Fibroblast of skin of right biceps (primary cell): ENCODE results near the gene MSANTD1.

Experiments
- DNase-seq: peaks from one replicate; pipeline ENCODE4 v3.0.0-alpha.2; 2013

MSANTD1 gene

GRCh38 chr4:3250438-3250955 is 1.5 kb downstream of the MSANTD1 start:
- DNase-seq: no peak

GRCh38 chr4:3250956-3251690 is 2.2 kb downstream of the MSANTD1 start:
- peak; percentile 29 for DNase-seq

- no peak for DNase-seq
Observed at GRCh38 chr4:3251691-3252479, 2.9 kb downstream of the MSANTD1 start.

- DNase-seq: no peak
Observed at GRCh38 chr4:3252480-3252828, 3.5 kb downstream of the MSANTD1 start.

GRCh38 chr4:3252831-3253641 is 4.1 kb downstream of the MSANTD1 start:
- DNase-seq: no peak

- DNase-seq: no peak
Observed at GRCh38 chr4:3253808-3254207, 4.8 kb downstream of the MSANTD1 start.

- no peak for DNase-seq
Observed at GRCh38 chr4:3254302-3255131, 5.6 kb downstream of the MSANTD1 start.

- no peak for DNase-seq
Observed at GRCh38 chr4:3255611-3256186, 6.7 kb downstream of the MSANTD1 start.

GRCh38 chr4:3256230-3257102 is 7.5 kb downstream of the MSANTD1 start:
- DNase-seq: no peak

GRCh38 chr4:3257103-3257555 is 8.2 kb downstream of the MSANTD1 start:
- no peak for DNase-seq

GRCh38 chr4:3257556-3258482 is 8.9 kb downstream of the MSANTD1 start:
- peak; percentile 58 for DNase-seq

GRCh38 chr4:3261411-3262207 is 12.7 kb downstream of the MSANTD1 start:
- no peak for DNase-seq

GRCh38 chr4:3262208-3263052 is 13.5 kb downstream of the MSANTD1 start:
- DNase-seq: no peak

- no peak for DNase-seq
Observed at GRCh38 chr4:3263053-3263875, 14.3 kb downstream of the MSANTD1 start.

- DNase-seq: no peak
Observed at GRCh38 chr4:3263876-3264193, 14.9 kb downstream of the MSANTD1 start.

GRCh38 chr4:3266076-3266475 is 17.1 kb downstream of the MSANTD1 start:
- DNase-seq: no peak
